GM19025 (cell line): ENCODE results near the gene ISLR2.

Experiments
- ATAC-seq: cut with Tn5 transposase; IDR thresholded peaks from one replicate; pipeline ENCODE4 v1.9.1; 2021; ENCODE audit warnings: mild to moderate bottlenecking, low read depth, moderate library complexity; ENCODE audit not compliant: unreplicated experiment

The ISLR2 gene

GRCh38 chr15:74128785-74129585, 1.4 kb upstream of the ISLR2 start:
- no peak for ATAC-seq

- no peak for ATAC-seq
Measured at GRCh38 chr15:74129586-74130154, 716 bp upstream of the ISLR2 start.

- ATAC-seq = no peak
Measured at GRCh38 chr15:74130849-74131627, 652 bp downstream of the ISLR2 start.

GRCh38 chr15:74131628-74132413, 1.4 kb downstream of the ISLR2 start:
- no peak for ATAC-seq

GRCh38 chr15:74132681-74133651, 2.6 kb downstream of the ISLR2 start:
- ATAC-seq = no peak

- no peak for ATAC-seq
Measured at GRCh38 chr15:74133694-74134386, 3.5 kb downstream of the ISLR2 start.

- no peak for ATAC-seq
Measured at GRCh38 chr15:74134387-74135027, 4.1 kb downstream of the ISLR2 start.

- ATAC-seq = no peak
Measured at GRCh38 chr15:74135041-74135565, 4.7 kb downstream of the ISLR2 start.

- ATAC-seq = no peak
Measured at GRCh38 chr15:74136540-74136813, 6.1 kb downstream of the ISLR2 start.

GRCh38 chr15:74136814-74137536, 6.6 kb downstream of the ISLR2 start:
- no peak for ATAC-seq

- no peak for ATAC-seq
Measured at GRCh38 chr15:74137537-74137894, 7.1 kb downstream of the ISLR2 start.

GRCh38 chr15:74138642-74139041, 8.3 kb downstream of the ISLR2 start:
- no peak for ATAC-seq

GRCh38 chr15:74141591-74141990, 11.2 kb downstream of the ISLR2 start:
- no peak for ATAC-seq

- ATAC-seq = no peak
Measured at GRCh38 chr15:74144153-74144775, 13.9 kb downstream of the ISLR2 start.

GRCh38 chr15:74146277-74146800, 16.0 kb downstream of the ISLR2 start:
- ATAC-seq = no peak

- ATAC-seq = no peak
Measured at GRCh38 chr15:74147051-74147450, 16.7 kb downstream of the ISLR2 start.

- no peak for ATAC-seq
Measured at GRCh38 chr15:74155766-74156417, 25.5 kb downstream of the ISLR2 start.
